ENCODE data around the gene C8A. TPM values are rescaled to one million over a fixed set of nuclear protein-coding genes. Genes with fewer than 3 reads are reported as not detected.

C8A gene
- total and polyA plus RNA-seq, 2 of the 13 experiments (the other 11 are each of a cell fraction or from before 2014, with no cell fraction given), result 10.5 to 15.0 TPM

DNA sequence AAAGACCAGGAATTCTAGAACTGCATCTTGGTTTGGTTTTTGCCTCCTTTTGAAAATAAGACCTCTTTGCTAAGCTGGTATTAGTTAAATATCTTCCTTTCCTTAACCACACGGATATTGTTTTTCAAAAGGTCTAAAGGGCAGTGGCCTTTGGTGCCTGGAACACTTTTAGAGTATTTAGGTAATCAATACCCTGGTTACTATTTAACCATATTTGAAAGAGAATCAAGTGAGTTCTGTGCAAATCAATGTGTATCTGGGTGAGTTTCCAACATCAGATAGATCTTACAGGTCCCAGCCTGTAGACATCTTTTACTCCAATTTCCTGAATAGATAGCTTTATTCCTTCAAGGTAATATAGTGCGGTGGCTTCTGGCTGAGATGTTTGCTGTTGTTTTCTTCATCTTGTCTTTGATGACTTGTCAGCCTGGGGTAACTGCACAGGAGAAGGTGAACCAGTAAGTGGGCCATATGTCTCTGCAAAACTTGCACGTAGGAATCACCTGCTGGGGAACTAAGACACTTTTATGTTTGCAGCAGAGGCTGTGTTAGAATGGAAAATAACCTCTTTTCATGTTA, at the start of gene C8A (continued):
- TF ChIP-seq, protein P1, sequence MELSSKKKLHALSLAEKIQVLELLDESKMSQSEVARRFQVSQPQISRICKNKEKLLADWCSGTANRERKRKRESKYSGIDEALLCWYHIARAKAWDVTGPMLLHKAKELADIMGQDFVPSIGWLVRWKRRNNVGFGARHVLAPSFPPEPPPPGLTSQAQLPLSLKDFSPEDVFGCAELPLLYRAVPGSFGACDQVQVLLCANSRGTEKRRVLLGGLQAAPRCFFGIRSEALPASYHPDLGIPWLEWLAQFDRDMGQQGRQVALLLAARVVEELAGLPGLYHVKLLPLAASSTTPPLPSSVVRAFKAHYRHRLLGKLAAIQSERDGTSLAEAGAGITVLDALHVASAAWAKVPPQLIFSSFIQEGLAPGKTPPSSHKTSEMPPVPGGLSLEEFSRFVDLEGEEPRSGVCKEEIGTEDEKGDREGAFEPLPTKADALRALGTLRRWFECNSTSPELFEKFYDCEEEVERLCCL (CRISPR knock-in tag; IDR thresholded peaks at IDR 0.05; ENCODE audit: borderline replicate concordance), result no peak
- TF ChIP-seq, protein P2, sequence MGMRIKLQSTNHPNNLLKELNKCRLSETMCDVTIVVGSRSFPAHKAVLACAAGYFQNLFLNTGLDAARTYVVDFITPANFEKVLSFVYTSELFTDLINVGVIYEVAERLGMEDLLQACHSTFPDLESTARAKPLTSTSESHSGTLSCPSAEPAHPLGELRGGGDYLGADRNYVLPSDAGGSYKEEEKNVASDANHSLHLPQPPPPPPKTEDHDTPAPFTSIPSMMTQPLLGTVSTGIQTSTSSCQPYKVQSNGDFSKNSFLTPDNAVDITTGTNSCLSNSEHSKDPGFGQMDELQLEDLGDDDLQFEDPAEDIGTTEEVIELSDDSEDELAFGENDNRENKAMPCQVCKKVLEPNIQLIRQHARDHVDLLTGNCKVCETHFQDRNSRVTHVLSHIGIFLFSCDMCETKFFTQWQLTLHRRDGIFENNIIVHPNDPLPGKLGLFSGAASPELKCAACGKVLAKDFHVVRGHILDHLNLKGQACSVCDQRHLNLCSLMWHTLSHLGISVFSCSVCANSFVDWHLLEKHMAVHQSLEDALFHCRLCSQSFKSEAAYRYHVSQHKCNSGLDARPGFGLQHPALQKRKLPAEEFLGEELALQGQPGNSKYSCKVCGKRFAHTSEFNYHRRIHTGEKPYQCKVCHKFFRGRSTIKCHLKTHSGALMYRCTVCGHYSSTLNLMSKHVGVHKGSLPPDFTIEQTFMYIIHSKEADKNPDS (CRISPR knock-in tag; IDR thresholded peaks at IDR 0.05), result peak; percentile 51; the same call in 1 of the 2 replicates
- TF ChIP-seq HMGXB3 (CRISPR knock-in tag; IDR thresholded peaks at IDR 0.05; ENCODE audit: borderline replicate concordance) (0 out of 2 replicates have a peak, but pooled peaks have one; percentile 64), ZNF7 (CRISPR knock-in tag; IDR thresholded peaks at IDR 0.05) (peak; percentile 11; the same call in 1 of the 2 replicates), ZNF614 (CRISPR knock-in tag; IDR thresholded peaks at IDR 0.05; ENCODE audit: borderline replicate concordance) (peak; percentile 37; the same call in 1 of the 2 replicates), DNMT1 (CRISPR knock-in tag; IDR thresholded peaks at IDR 0.05) (no peak), ZNF335 (CRISPR knock-in tag; IDR thresholded peaks at IDR 0.05) (no peak), NKX3-1 (CRISPR knock-in tag; IDR thresholded peaks at IDR 0.05) (no peak), TEAD3 (CRISPR knock-in tag; optimal IDR thresholded peaks at IDR 0.05; ENCODE audit: borderline replicate concordance) (peak; percentile 73)
- TF ChIP-seq, protein P3, sequence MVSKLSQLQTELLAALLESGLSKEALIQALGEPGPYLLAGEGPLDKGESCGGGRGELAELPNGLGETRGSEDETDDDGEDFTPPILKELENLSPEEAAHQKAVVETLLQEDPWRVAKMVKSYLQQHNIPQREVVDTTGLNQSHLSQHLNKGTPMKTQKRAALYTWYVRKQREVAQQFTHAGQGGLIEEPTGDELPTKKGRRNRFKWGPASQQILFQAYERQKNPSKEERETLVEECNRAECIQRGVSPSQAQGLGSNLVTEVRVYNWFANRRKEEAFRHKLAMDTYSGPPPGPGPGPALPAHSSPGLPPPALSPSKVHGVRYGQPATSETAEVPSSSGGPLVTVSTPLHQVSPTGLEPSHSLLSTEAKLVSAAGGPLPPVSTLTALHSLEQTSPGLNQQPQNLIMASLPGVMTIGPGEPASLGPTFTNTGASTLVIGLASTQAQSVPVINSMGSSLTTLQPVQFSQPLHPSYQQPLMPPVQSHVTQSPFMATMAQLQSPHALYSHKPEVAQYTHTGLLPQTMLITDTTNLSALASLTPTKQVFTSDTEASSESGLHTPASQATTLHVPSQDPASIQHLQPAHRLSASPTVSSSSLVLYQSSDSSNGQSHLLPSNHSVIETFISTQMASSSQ (IDR thresholded peaks at IDR 0.05; ENCODE audit: low read depth), result peak; percentile 99
- TF ChIP-seq, protein P3 (CRISPR knock-in tag; IDR thresholded peaks at IDR 0.05; ENCODE audit: borderline replicate concordance), result peak; percentile 99
- TF ChIP-seq, protein P4, sequence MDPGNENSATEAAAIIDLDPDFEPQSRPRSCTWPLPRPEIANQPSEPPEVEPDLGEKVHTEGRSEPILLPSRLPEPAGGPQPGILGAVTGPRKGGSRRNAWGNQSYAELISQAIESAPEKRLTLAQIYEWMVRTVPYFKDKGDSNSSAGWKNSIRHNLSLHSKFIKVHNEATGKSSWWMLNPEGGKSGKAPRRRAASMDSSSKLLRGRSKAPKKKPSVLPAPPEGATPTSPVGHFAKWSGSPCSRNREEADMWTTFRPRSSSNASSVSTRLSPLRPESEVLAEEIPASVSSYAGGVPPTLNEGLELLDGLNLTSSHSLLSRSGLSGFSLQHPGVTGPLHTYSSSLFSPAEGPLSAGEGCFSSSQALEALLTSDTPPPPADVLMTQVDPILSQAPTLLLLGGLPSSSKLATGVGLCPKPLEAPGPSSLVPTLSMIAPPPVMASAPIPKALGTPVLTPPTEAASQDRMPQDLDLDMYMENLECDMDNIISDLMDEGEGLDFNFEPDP (CRISPR knock-in tag; conservative IDR thresholded peaks at IDR 0.05), result no peak
- TF ChIP-seq, protein P5, sequence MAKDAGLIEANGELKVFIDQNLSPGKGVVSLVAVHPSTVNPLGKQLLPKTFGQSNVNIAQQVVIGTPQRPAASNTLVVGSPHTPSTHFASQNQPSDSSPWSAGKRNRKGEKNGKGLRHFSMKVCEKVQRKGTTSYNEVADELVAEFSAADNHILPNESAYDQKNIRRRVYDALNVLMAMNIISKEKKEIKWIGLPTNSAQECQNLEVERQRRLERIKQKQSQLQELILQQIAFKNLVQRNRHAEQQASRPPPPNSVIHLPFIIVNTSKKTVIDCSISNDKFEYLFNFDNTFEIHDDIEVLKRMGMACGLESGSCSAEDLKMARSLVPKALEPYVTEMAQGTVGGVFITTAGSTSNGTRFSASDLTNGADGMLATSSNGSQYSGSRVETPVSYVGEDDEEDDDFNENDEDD (CRISPR knock-in tag; IDR thresholded peaks at IDR 0.05; ENCODE audit: borderline replicate concordance), result no peak

All from HepG2 (cell line).